ENCODE data around the gene MRPL12. TPM values are rescaled to one million over a fixed set of nuclear protein-coding genes. Genes with fewer than 3 reads are reported as not detected.

The MRPL12 gene
- total RNA-seq, 1 donor from 2014 or later = 13.2 TPM

DNA sequence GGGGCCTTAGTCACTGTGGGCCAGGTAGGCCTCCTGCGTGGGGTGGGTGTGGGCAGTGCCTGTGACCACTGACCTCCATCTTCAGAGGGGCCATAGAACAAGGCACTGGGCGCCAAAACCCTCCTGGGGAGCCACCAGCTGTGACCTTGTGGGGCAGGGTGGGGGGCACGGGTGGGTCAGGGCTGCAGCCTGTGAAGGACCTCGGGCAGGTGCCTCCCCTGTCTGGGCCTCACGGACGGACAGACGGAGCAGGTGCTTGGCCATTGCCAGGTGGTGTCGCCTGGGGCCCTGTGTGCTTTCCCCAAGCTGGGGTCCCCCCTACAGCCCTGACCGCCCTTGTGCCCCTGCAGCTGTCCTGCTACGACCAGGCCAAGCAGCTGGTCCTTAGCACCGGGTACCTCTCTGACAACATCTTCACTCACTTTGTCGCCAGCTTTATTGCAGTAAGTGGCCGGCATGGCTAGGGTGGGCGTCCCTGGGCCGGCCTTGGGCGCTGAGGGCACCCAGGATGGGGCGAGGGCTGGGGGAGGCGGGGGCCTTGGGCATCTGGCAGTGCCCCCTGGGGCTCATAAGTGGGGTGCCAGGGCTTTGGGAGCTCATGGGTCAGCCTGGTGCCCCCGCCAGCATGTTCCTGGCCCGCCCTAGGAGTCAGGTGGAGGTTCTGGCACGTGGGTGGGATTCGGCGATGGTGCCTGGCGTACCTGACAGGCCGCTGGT lies 14.0 kb downstream of the MRPL12 start:
- Histone ChIP-seq H3K27ac (no peak overlapping the region), H3K9ac (no peak overlapping the region), H3K9me3 (ENCODE audit: low read depth) (no peaks in the 10 kb centered on the region), H3K36me3 (no peaks in the 10 kb centered on the region), H3K4me3 (no peak overlapping the region), H3K79me2 (ENCODE audit: low read depth) (peaks cover 12% of the 10 kb centered on the region), H3K27me3 (no peaks in the 10 kb centered on the region), H2AFZ (replicated peaks) (no peak overlapping the region), H3F3A (ENCODE audit: low read depth) (peaks cover 11% of the 10 kb centered on the region), H3K4me1 (peaks cover 15% of the 10 kb centered on the region), H4K20me1 (ENCODE audit: low read depth) (peaks cover 23% of the 10 kb centered on the region), H3K4me2 (no peak overlapping the region)
- Mint-ChIP-seq H3K4me3 (no peak overlapping the region), H3K9me3 (no peaks in the 10 kb centered on the region), H3K27ac (no peak overlapping the region), H3K36me3 (peaks cover 2% of the 10 kb centered on the region), H3K27me3 (ENCODE audit: insufficient read depth, low read depth) (peaks cover 4% of the 10 kb centered on the region), H3K4me1 (peaks cover 17% of the 10 kb centered on the region)
- no peak for TF ChIP-seq EZH2phosphoT487 (IDR thresholded peaks at IDR 0.05)
- TF ChIP-seq EZH2 (IDR thresholded peaks at IDR 0.05) = no peak
- TF ChIP-seq, protein P1, sequence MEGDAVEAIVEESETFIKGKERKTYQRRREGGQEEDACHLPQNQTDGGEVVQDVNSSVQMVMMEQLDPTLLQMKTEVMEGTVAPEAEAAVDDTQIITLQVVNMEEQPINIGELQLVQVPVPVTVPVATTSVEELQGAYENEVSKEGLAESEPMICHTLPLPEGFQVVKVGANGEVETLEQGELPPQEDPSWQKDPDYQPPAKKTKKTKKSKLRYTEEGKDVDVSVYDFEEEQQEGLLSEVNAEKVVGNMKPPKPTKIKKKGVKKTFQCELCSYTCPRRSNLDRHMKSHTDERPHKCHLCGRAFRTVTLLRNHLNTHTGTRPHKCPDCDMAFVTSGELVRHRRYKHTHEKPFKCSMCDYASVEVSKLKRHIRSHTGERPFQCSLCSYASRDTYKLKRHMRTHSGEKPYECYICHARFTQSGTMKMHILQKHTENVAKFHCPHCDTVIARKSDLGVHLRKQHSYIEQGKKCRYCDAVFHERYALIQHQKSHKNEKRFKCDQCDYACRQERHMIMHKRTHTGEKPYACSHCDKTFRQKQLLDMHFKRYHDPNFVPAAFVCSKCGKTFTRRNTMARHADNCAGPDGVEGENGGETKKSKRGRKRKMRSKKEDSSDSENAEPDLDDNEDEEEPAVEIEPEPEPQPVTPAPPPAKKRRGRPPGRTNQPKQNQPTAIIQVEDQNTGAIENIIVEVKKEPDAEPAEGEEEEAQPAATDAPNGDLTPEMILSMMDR (IDR thresholded peaks at IDR 0.05) = no peak
- DNase-seq (ENCODE audit: low spot score) = no peak

DNA sequence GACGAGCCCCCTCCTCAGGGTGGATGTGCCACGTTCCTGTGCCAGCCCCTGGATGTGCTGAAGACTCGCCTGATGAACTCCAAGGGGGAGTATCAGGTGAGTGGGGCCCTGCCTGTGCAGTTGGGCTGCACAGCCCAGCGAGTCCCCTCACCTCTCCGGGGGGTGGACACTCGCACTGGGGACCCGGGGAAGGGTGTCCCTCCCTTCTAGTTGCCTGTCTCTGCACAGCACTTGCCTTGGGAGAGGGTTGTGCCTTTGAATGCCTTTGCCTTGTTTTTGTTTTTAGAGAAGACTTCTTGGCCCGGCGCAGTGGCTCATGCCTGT lies 14.6 kb downstream of the MRPL12 start:
- DNase-seq (ENCODE audit: low spot score) = no peak
- peaks cover 12% of the 10 kb centered on the region for H3K4me1 ChIP-seq

DNA sequence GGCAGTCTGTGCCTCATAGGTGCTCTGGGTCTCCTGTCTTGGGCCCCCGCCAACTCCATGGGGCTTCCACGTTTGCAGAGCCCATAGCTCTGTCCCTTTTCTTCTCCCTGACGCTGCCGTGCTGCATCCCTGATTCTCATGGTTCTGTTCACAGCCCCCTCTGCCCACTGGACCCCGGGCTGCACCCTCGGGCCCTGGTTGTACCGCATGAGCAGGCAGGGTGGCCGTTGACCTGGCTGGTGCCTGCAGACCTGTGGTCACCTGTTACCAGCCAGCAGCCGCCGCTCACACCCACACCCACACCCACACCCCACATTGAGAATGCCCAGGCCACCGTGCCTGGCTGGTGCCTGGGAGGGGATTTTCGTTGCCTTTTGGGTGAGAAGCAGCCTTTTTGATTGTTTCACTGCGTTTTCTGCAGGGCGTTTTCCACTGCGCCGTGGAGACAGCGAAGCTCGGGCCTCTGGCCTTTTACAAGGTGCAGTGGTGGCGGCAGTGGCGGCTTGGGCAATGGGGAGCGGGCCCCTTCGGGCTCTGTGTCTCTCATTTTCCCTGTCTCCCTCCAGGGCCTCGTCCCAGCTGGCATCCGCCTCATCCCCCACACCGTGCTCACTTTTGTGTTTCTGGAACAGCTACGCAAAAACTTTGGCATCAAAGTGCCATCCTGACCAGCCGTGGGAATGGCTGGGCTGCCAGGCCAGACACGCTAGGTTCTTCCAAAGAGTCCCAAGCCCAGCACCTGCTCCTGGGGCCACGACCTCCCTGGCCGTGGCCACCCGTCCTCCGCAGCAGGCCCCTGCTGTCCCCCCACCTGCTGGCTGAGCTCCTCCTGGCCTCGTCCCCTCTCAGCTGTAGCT lies 16.5 kb downstream of the MRPL12 start:
- H2AFZ ChIP-seq (replicated peaks) = no peak overlapping the region
- Mint-ChIP-seq H3K9me3 (no peaks in the 10 kb centered on the region), H3K27me3 (ENCODE audit: insufficient read depth, low read depth) (peaks cover 4% of the 10 kb centered on the region), H3K27ac (no peak overlapping the region), H3K36me3 (peaks cover 2% of the 10 kb centered on the region), H3K4me1 (peaks cover 2% of the 10 kb centered on the region), H3K4me3 (no peak overlapping the region)
- no peak for DNase-seq (ENCODE audit: low spot score)
- H3K27ac ChIP-seq = no peak overlapping the region
- no peaks in the 10 kb centered on the region for H3K27me3 ChIP-seq
- no peaks in the 10 kb centered on the region for H3K79me2 ChIP-seq (ENCODE audit: low read depth)
- no peak overlapping the region for H3K9ac ChIP-seq
- H3F3A ChIP-seq (ENCODE audit: low read depth) = peaks cover 11% of the 10 kb centered on the region
- H3K36me3 ChIP-seq = no peaks in the 10 kb centered on the region
- TF ChIP-seq EZH2 (IDR thresholded peaks at IDR 0.05) (no peak), EZH2phosphoT487 (IDR thresholded peaks at IDR 0.05) (no peak)
- TF ChIP-seq, protein P1 (IDR thresholded peaks at IDR 0.05) = no peak
- H4K20me1 ChIP-seq (ENCODE audit: low read depth) = no peaks in the 10 kb centered on the region
- no peak overlapping the region for H3K4me3 ChIP-seq
- H3K9me3 ChIP-seq (ENCODE audit: low read depth) = no peaks in the 10 kb centered on the region
- no peaks in the 10 kb centered on the region for H3K4me1 ChIP-seq
- no peak overlapping the region for H3K4me2 ChIP-seq

More for the DNA sequence above, 14.6 kb downstream of the MRPL12 start:
- H3K4me3 ChIP-seq = no peak overlapping the region
- H3F3A ChIP-seq (ENCODE audit: low read depth) = peaks cover 10% of the 10 kb centered on the region
- H3K9me3 ChIP-seq (ENCODE audit: low read depth) = no peaks in the 10 kb centered on the region
- H3K27me3 ChIP-seq = no peaks in the 10 kb centered on the region
- peaks cover 7% of the 10 kb centered on the region for H3K79me2 ChIP-seq (ENCODE audit: low read depth)
- no peaks in the 10 kb centered on the region for H3K9me3 Mint-ChIP-seq
- TF ChIP-seq EZH2 (IDR thresholded peaks at IDR 0.05) (no peak), EZH2phosphoT487 (IDR thresholded peaks at IDR 0.05) (no peak)
- TF ChIP-seq, protein P1 (IDR thresholded peaks at IDR 0.05) = no peak
- no peak overlapping the region for H2AFZ ChIP-seq (replicated peaks)
- H3K4me1 Mint-ChIP-seq = peaks cover 16% of the 10 kb centered on the region
- no peak overlapping the region for H3K9ac ChIP-seq
- no peak overlapping the region for H3K27ac Mint-ChIP-seq
- H3K27me3 Mint-ChIP-seq (ENCODE audit: insufficient read depth, low read depth) = peaks cover 4% of the 10 kb centered on the region
- no peaks in the 10 kb centered on the region for H3K36me3 ChIP-seq
- no peak overlapping the region for H3K4me2 ChIP-seq
- H4K20me1 ChIP-seq (ENCODE audit: low read depth) = peaks cover 19% of the 10 kb centered on the region
- H3K36me3 Mint-ChIP-seq = peaks cover 2% of the 10 kb centered on the region
- H3K27ac ChIP-seq = no peak overlapping the region
- H3K4me3 Mint-ChIP-seq = no peak overlapping the region

All from neural progenitor cell (in vitro differentiated cells).